Parathyroid adenoma (tissue), 2 donors: Measurements from ENCODE around the gene WWTR1.
A peak's percentile ranks its signal among the peaks of the same experiment; 100 is the strongest.

Source experiments
- H2AFZ ChIP-seq: fragments of 300-600 bp; sonication (generic); one replicate; pipeline ENCODE4 v1.7.0; 2017; ENCODE audit warnings: antibody characterized with exemption, mild to moderate bottlenecking
- H3K27ac ChIP-seq: fragments of 300-600 bp; sonication (generic); one replicate; pipeline ENCODE4 v1.7.0; 2017
- H3K27me3 ChIP-seq: fragments of 300-600 bp; sonication (generic); one replicate; pipeline ENCODE4 v1.7.0; 2017; ENCODE audit warnings: low read length; ENCODE audit not compliant: control insufficient read depth, insufficient read depth
- H3K36me3 ChIP-seq: fragments of 300-600 bp; sonication (generic); one replicate; pipeline ENCODE4 v1.7.0; 2017; ENCODE audit warnings: low read length; ENCODE audit not compliant: control insufficient read depth, insufficient read depth
- H3K4me1 ChIP-seq: fragments of 300-600 bp; sonication (generic); one replicate; pipeline ENCODE4 v1.7.0; 2017; ENCODE audit warnings: control low read depth
- H3K4me2 ChIP-seq: fragments of 300-600 bp; sonication (generic); one replicate; pipeline ENCODE4 v1.7.0; 2017; ENCODE audit warnings: low read length
- H3K4me3 ChIP-seq: fragments of 300-600 bp; sonication (generic); one replicate; pipeline ENCODE4 v1.7.0; 2017; ENCODE audit warnings: low read depth, low read length
- H3K79me2 ChIP-seq: fragments of 300-600 bp; sonication (generic); one replicate; pipeline ENCODE4 v1.7.0; 2017; ENCODE audit warnings: control low read depth
- H3K9ac ChIP-seq: fragments of 300-600 bp; sonication (generic); one replicate; pipeline ENCODE4 v1.7.0; 2017; ENCODE audit warnings: mild to moderate bottlenecking
- H3K9me3 ChIP-seq: fragments of 300-600 bp; sonication (generic); one replicate; pipeline ENCODE4 v1.7.0; 2017; ENCODE audit warnings: low read length; ENCODE audit not compliant: control insufficient read depth
- TF ChIP-seq, protein P1 (sequence below): fragments of 300-600 bp; sonication (generic); IDR thresholded peaks from one replicate; pipeline ENCODE4 v1.7.0; 2017; ENCODE audit warnings: antibody characterized with exemption, mild to moderate bottlenecking
- donor health status: primary hyperparathyroidism.

The WWTR1 gene

DNA sequence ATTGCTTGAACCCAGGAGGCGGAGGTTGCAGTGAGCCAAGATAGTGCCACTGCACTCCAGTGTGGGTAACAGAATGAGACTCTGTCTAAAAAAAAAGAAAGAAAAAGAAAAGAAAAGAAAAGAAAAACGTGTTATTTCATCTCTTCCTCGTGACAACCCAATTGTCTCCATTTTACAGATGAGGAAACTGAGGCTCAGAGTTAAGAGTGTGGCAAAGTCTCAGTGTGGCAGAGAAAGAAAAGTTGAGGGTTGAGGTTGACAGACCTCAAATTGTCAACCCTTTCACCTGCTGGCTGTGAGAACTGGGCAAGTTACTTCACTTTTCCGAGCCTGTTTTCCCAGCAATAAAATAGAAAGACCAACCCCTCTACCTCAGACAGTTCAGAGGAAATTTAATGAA lies 123.7 kb downstream of the WWTR1 start:
- H3K9me3 ChIP-seq, result no peaks in the 10 kb centered on the region
- TF ChIP-seq, protein P1, sequence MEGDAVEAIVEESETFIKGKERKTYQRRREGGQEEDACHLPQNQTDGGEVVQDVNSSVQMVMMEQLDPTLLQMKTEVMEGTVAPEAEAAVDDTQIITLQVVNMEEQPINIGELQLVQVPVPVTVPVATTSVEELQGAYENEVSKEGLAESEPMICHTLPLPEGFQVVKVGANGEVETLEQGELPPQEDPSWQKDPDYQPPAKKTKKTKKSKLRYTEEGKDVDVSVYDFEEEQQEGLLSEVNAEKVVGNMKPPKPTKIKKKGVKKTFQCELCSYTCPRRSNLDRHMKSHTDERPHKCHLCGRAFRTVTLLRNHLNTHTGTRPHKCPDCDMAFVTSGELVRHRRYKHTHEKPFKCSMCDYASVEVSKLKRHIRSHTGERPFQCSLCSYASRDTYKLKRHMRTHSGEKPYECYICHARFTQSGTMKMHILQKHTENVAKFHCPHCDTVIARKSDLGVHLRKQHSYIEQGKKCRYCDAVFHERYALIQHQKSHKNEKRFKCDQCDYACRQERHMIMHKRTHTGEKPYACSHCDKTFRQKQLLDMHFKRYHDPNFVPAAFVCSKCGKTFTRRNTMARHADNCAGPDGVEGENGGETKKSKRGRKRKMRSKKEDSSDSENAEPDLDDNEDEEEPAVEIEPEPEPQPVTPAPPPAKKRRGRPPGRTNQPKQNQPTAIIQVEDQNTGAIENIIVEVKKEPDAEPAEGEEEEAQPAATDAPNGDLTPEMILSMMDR, result no peak
- no peaks in the 10 kb centered on the region for H3K36me3 ChIP-seq
- no peaks in the 10 kb centered on the region for H3K27me3 ChIP-seq
- H3K4me2 ChIP-seq, result no peak overlapping the region
- H3K4me1 ChIP-seq, result peaks cover 16% of the 10 kb centered on the region
- no peak overlapping the region for H2AFZ ChIP-seq
- H3K27ac ChIP-seq, result no peak overlapping the region
- no peak overlapping the region for H3K9ac ChIP-seq
- H3K79me2 ChIP-seq, result peaks cover 7% of the 10 kb centered on the region
- H3K4me3 ChIP-seq, result no peak overlapping the region

DNA sequence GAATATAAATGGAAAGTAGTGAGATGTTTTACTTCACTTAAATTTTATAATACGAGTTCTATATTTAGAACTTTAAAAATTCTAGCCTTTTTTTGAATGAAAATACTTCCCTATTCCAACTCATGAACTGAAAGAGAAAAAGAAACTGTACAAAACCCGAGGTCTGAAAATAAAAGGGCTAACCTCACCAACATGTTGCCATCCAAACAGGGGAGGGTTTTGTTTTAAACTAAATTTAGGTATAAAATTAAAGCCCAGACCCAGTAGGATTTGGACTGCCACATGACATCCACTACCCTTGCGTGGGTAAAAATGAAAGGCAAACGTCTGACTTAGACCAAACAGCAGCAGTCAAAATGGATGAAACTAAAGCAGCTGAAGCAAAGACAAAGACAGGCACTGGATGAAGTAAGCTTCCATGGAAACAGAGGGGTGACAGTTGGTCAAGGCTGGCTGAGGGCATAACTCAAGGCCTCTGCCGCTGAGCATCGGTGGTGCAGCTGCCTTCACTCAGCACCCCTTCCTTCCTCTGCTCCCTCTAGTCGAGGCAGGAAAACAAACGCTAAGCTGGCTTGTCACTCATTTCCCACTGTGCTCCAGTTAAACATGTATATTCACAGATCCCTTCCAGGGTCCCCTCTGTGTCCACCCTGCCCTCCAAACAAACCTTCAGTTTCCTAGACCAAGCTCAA lies 125.2 kb downstream of the WWTR1 start:
- Histone ChIP-seq H3K4me3 (no peak overlapping the region), H3K79me2 (peaks cover 3% of the 10 kb centered on the region), H3K4me2 (peak overlapping the region; percentile 29), H3K9ac (no peak overlapping the region), H3K27me3 (no peaks in the 10 kb centered on the region), H3K4me1 (peaks cover 14% of the 10 kb centered on the region), H3K36me3 (no peaks in the 10 kb centered on the region), H2AFZ (peak overlapping the region; percentile 27), H3K9me3 (no peaks in the 10 kb centered on the region), H3K27ac (no peak overlapping the region)
- TF ChIP-seq, protein P1, result no peak

DNA sequence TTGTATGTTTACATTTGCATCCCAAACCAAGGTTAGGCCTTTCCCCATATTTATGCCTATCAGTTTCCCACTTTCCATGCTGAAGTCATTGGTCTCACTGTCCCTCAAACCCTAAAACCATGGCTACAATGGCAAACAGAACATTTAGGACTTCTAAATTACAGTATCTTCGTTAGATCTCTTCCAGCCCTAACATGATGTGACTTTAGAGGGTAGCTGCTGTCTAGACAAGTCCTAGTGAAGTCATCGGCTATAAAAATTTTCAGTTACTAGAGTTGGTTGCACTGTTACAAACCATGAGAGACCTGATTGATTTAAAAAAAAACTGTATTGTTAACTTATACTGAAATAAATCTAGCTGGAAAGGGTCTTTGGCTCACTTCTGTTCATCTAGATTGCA lies 128.7 kb downstream of the WWTR1 start:
- Histone ChIP-seq H2AFZ (no peak overlapping the region), H3K4me3 (no peak overlapping the region), H3K4me2 (no peak overlapping the region), H3K27ac (no peak overlapping the region), H3K79me2 (peaks cover 3% of the 10 kb centered on the region), H3K36me3 (no peaks in the 10 kb centered on the region), H3K4me1 (peaks cover 5% of the 10 kb centered on the region), H3K9me3 (no peaks in the 10 kb centered on the region), H3K9ac (no peak overlapping the region), H3K27me3 (no peaks in the 10 kb centered on the region)
- TF ChIP-seq, protein P1, result no peak

DNA sequence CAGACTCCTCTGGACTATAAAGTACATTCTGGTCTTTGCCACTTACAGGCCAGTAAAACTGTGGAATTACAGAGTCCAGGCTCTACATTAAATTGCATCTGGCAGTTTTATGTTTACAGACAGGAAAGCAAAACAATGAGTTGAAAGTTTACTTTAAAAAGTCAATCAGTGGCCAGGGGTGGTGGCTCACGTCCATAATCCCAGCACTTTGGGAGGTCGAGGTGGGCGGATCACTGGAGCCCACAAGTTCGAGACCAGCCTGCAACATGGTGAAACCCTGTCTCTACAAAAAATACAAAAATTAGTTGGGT lies 129.5 kb downstream of the WWTR1 start:
- no peak overlapping the region for H2AFZ ChIP-seq
- no peak overlapping the region for H3K9ac ChIP-seq
- H3K79me2 ChIP-seq, result peaks cover 3% of the 10 kb centered on the region
- H3K27me3 ChIP-seq, result no peaks in the 10 kb centered on the region
- H3K4me1 ChIP-seq, result peaks cover 5% of the 10 kb centered on the region
- no peak overlapping the region for H3K4me3 ChIP-seq
- H3K4me2 ChIP-seq, result no peak overlapping the region
- TF ChIP-seq, protein P1, result no peak
- H3K9me3 ChIP-seq, result no peaks in the 10 kb centered on the region
- H3K27ac ChIP-seq, result no peak overlapping the region
- no peaks in the 10 kb centered on the region for H3K36me3 ChIP-seq
